OCI-LY1 (cell line): ENCODE results near the gene ZBTB42.

Source experiments
- H2AFZ ChIP-seq: fragments of 200-600 bp; sonication (generic), shearing (Covaris generic); 2 replicates; pipeline ENCODE4 v1.6.0; 2014; ENCODE audit warnings: antibody characterized with exemption, mild to moderate bottlenecking, low read length
- H3F3A ChIP-seq: fragments of 200-600 bp; sonication (generic), shearing (Covaris generic); 2 replicates; pipeline ENCODE4 v1.6.0; 2014; ENCODE audit warnings: mild to moderate bottlenecking, antibody characterized with exemption, low read length, moderate library complexity; ENCODE audit not compliant: insufficient read depth
- H3K27ac ChIP-seq: fragments of 200-600 bp; sonication (generic); 2 replicates; pipeline ENCODE4 v1.5.1; 2014; ENCODE audit warnings: low read length, mixed run types, mild to moderate bottlenecking, low read depth; ENCODE audit not compliant: poor library complexity, severe bottlenecking
- H3K27me3 ChIP-seq: fragments of 200-600 bp; sonication (generic); 2 replicates; pipeline ENCODE4 v1.6.0; 2014; ENCODE audit warnings: antibody characterized with exemption, mild to moderate bottlenecking, low read length, moderate library complexity; ENCODE audit not compliant: insufficient read depth
- H3K36me3 ChIP-seq: fragments of 200-600 bp; sonication (generic); 2 replicates; pipeline ENCODE4 v1.6.1; 2014; ENCODE audit warnings: mild to moderate bottlenecking, antibody characterized with exemption, low read length, moderate library complexity, mixed read lengths; ENCODE audit not compliant: insufficient read depth
- H3K4me1 ChIP-seq: fragments of 200-600 bp; sonication (generic); 2 replicates; pipeline ENCODE4 v1.5.1; 2014; ENCODE audit warnings: mild to moderate bottlenecking, low read length, moderate library complexity; ENCODE audit not compliant: insufficient read depth, severe bottlenecking
- H3K4me2 ChIP-seq: fragments of 200-600 bp; sonication (generic), shearing (Covaris generic); 2 replicates; pipeline ENCODE4 v1.6.1; 2014; ENCODE audit warnings: low read length
- H3K4me3 ChIP-seq: fragments of 200-600 bp; sonication (generic); 2 replicates; pipeline ENCODE4 v1.5.1; 2014; ENCODE audit warnings: low read length, low read depth, mild to moderate bottlenecking, mixed read lengths; ENCODE audit not compliant: poor library complexity, severe bottlenecking
- H3K79me2 ChIP-seq: fragments of 200-600 bp; shearing (Covaris generic); 2 replicates; pipeline ENCODE4 v1.6.1; 2016; ENCODE audit warnings: mixed run types, low read length, mixed read lengths; ENCODE audit not compliant: insufficient read depth
- H3K9ac ChIP-seq: fragments of 200-600 bp; sonication (generic), shearing (Covaris generic); 2 replicates; pipeline ENCODE4 v1.6.1; 2014; ENCODE audit warnings: mild to moderate bottlenecking, low read length, mixed read lengths
- H3K9me2 ChIP-seq: fragments of 200-600 bp; sonication (generic), shearing (Covaris generic); 2 replicates; pipeline ENCODE4 v1.6.1; 2014; ENCODE audit warnings: low read depth, mild to moderate bottlenecking, low read length, mixed read lengths
- H3K9me3 ChIP-seq: fragments of 200-600 bp; shearing (Covaris generic); 2 replicates; pipeline ENCODE4 v1.6.1; 2014; ENCODE audit warnings: low read length, mixed read lengths
- H4K20me1 ChIP-seq: fragments of 200-600 bp; sonication (generic), shearing (Covaris generic); 2 replicates; pipeline ENCODE4 v1.6.0; 2016; ENCODE audit warnings: mild to moderate bottlenecking, low read length; ENCODE audit not compliant: insufficient read depth
- EZH2 ChIP-seq: fragments of 200-600 bp; sonication (generic), shearing (Covaris generic); IDR thresholded peaks from 2 replicates; pipeline ENCODE4 v1.8.0; 2017; ENCODE audit warnings: borderline replicate concordance, mixed run types, mild to moderate bottlenecking, antibody characterized with exemption, low read length, moderate library complexity, mixed read lengths
- TF ChIP-seq, protein P1 (sequence below): fragments of 200-600 bp; sonication (generic), shearing (Covaris generic); IDR thresholded peaks from 2 replicates; pipeline ENCODE4 v1.5.1; 2017; ENCODE audit warnings: mild to moderate bottlenecking, antibody characterized with exemption, low read length, moderate library complexity, mixed read lengths

ZBTB42 gene

GRCh38 chr14:104777808-104778249 lies 23.1 kb upstream of the ZBTB42 start:
- no peaks in the 10 kb centered on the region for H3K9me3 ChIP-seq
- peaks cover 28% of the 10 kb centered on the region for H3K36me3 ChIP-seq
- no peaks in the 10 kb centered on the region for H3K27me3 ChIP-seq
- H3K9me2 ChIP-seq: no peaks in the 10 kb centered on the region
- no peak overlapping the region for H3K4me3 ChIP-seq
- no peak overlapping the region for H3K4me2 ChIP-seq
- no peak overlapping the region for H3K9ac ChIP-seq
- H2AFZ ChIP-seq: no peak overlapping the region
- H3F3A ChIP-seq: no peaks in the 10 kb centered on the region
- H3K4me1 ChIP-seq: no peaks in the 10 kb centered on the region
- no peaks in the 10 kb centered on the region for H4K20me1 ChIP-seq
- no peaks in the 10 kb centered on the region for H3K79me2 ChIP-seq
- TF ChIP-seq, protein P1, sequence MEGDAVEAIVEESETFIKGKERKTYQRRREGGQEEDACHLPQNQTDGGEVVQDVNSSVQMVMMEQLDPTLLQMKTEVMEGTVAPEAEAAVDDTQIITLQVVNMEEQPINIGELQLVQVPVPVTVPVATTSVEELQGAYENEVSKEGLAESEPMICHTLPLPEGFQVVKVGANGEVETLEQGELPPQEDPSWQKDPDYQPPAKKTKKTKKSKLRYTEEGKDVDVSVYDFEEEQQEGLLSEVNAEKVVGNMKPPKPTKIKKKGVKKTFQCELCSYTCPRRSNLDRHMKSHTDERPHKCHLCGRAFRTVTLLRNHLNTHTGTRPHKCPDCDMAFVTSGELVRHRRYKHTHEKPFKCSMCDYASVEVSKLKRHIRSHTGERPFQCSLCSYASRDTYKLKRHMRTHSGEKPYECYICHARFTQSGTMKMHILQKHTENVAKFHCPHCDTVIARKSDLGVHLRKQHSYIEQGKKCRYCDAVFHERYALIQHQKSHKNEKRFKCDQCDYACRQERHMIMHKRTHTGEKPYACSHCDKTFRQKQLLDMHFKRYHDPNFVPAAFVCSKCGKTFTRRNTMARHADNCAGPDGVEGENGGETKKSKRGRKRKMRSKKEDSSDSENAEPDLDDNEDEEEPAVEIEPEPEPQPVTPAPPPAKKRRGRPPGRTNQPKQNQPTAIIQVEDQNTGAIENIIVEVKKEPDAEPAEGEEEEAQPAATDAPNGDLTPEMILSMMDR: no peak
- TF ChIP-seq EZH2: no peak
- H3K27ac ChIP-seq: peak overlapping the region; percentile 24

GRCh38 chr14:104778694-104779331 lies 22.1 kb upstream of the ZBTB42 start:
- Histone ChIP-seq H3K27ac (no peak overlapping the region), H3K4me2 (no peak overlapping the region), H4K20me1 (no peaks in the 10 kb centered on the region), H2AFZ (no peak overlapping the region), H3F3A (no peaks in the 10 kb centered on the region), H3K9ac (no peak overlapping the region), H3K4me3 (no peak overlapping the region), H3K9me2 (no peaks in the 10 kb centered on the region), H3K27me3 (no peaks in the 10 kb centered on the region), H3K4me1 (no peaks in the 10 kb centered on the region), H3K79me2 (no peaks in the 10 kb centered on the region), H3K9me3 (no peaks in the 10 kb centered on the region), H3K36me3 (peaks cover 21% of the 10 kb centered on the region; the same call in 1 of the 2 replicates)
- TF ChIP-seq, protein P1: no peak
- no peak for TF ChIP-seq EZH2

DNA sequence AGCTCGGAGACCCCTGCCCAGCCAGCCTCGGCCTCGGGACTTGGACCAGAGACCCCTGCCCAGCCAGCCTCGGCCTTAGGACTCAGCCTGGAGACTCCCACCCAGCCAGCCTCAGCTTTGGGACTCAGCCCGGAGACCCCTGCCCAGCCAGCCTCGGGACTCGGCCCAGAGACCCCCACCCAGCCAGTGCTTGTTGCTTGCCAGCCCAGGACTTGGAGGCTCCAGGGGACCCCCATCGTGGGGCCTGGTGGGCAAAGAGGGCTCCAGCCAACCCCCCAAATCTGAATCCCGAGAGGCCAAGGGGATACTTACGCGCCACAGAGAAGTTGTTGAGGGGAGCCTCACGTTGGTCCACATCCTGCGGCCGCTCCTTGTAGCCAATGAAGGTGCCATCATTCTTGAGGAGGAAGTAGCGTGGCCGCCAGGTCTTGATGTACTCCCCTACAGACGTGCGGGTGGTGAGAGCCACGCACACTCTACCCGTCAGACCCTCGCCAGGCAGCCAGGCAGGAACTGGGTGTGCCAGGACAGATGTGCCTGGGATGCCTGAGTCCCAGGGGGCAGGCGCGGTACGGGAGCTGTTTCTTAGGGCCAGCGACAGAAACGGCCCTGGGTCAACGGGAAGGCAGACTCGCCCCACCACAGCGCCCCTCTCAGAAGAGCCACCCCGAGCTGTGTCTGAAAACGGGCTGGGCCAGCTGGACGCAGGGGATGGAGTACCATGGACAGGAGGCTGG lies 21.0 kb upstream of the ZBTB42 start:
- H2AFZ ChIP-seq: no peak overlapping the region

More for the DNA sequence above, 21.0 kb upstream of the ZBTB42 start:
- no peak overlapping the region for H3K9ac ChIP-seq
- H3F3A ChIP-seq: no peaks in the 10 kb centered on the region
- H3K4me3 ChIP-seq: no peak overlapping the region
- no peak overlapping the region for H3K4me2 ChIP-seq
- no peaks in the 10 kb centered on the region for H3K4me1 ChIP-seq
- H3K27ac ChIP-seq: no peak overlapping the region
- H4K20me1 ChIP-seq: no peaks in the 10 kb centered on the region
- H3K79me2 ChIP-seq: no peaks in the 10 kb centered on the region
- TF ChIP-seq EZH2: no peak
- TF ChIP-seq, protein P1: no peak
- no peaks in the 10 kb centered on the region for H3K27me3 ChIP-seq
- H3K9me2 ChIP-seq: no peaks in the 10 kb centered on the region
- H3K9me3 ChIP-seq: no peaks in the 10 kb centered on the region
- peaks cover 20% of the 10 kb centered on the region; the same call in 1 of the 2 replicates for H3K36me3 ChIP-seq
